GM18873 (cell line): ENCODE measurements around the gene CDH4.

ENCODE experiments used
- ATAC-seq: cut with Tn5 transposase; IDR thresholded peaks from one replicate; pipeline ENCODE4 v1.9.1; 2021; ENCODE audit warnings: mild to moderate bottlenecking, moderate library complexity, moderate number of reproducible peaks; ENCODE audit not compliant: unreplicated experiment, low FRiP score

Gene CDH4

DNA sequence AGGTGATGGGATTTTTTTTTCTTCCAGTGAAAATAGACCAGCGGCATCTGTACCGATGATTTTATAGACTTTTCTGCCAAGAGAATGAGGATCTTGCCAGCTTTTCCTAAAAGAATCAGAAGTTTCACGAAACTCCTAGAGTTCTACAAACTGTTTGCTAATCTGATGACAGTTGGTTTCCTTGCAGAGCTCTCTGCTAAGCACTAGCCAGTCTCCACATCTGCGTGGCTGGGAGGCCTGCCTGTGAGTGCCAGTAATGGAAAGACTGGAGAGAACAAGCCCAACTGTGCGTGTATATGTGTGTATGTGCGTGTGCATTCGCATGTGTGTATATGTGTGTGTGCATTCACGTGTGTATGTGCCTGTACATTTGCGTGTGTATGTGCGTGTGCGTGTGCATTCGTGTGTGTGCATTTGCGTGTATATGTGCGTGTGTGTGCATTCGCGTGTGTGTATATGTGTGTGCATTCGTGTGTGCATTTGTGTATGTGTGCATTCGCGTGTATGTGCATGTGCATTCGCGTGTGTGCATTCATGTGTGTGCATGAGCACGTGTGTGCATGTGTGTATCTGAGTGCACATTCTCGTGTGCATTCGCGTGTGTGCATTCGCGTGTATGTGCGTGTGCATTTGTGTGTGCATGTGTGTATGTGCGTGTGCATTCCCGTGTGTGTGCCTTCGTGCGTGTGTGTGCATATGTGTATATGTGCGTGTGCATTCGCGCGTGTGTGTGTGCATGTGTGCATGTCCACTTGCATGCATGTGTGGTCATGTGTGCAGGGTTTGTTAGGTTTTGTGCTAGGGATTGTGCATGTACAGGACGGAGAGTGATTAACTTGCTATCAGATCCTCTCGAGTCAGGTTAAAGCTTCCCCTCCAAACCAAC, 434.2 kb downstream of the CDH4 start:
- no peak for ATAC-seq

DNA sequence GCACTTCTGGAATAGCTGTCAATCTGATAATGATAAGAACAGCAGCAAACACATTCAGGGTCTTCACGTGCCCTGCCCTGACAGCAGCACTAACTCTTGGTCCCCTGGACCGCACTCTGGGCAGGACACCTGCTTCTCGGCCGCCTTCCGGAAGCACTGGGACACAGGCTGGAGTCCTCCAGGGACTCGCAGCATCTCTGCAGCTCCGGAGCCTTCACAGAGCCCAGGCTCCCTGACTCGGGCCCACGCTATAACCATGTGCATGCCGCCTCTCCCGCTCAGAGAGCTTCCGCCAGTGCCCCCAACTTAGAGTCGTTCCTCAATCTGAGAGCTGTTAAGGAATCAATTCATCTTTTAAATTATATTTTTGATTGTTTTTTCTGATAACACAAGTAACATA, 436.4 kb downstream of the CDH4 start:
- no peak for ATAC-seq

DNA sequence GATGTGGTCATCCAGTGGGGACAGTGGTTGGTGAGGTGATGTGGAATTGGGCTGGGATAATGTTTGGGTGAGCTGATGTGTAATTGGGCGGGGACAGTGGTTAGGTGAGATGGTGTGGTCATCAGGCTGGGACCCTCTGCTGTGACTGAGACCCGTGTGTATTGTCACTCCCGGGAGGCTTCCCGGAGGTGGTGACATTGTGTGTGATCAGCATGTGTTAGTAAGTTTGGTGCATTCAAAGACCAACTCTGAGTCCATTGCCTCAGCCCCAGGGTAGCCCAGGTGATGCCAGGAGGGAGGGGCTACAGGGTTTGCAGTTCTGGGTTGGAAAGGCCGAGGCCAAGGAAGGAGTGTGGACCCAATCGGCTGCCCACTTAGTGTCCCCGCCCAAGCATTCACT, 438.1 kb downstream of the CDH4 start:
- no peak for ATAC-seq

DNA sequence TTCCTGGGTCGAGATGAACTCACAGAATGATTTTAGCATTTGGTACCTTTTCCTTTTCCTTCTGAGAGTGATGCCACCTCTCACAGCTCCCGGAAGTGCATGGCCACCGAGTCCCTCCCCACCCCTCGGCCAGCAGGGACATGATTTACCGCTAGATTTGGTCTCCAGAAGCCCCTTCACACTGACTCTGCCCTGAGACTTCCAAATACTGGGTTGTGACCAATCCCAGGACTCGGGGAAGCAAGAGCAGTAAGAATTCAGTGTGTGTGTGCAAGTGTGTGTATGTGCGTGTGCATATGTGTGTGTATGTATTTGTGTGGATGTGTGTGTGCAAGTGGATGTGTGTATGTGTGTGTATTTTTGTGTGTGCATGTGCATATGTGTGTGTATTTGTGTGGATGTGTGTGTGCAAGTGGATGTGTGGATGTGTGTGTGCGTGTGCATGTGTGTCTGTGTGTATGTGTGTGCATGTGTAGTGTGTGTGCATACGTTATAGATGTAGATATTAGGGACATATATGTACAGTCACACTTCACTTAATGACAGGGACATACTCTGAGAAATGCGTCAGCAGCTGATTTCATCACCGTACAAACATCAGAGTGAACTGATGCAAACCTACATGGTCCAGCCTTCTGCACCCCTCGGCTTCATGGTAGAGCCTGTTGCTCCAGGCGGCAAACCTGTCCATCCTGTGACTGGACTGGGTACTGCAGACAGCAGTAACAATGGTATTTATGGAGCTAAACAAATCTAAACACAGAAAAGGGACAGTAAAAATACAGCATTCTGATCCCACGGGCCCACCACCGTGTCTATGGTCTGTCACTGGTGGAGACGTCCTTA, 439.2 kb downstream of the CDH4 start:
- no peak for ATAC-seq

GRCh38 chr20:61691978-61692377, 439.9 kb downstream of the CDH4 start:
- no peak for ATAC-seq

DNA sequence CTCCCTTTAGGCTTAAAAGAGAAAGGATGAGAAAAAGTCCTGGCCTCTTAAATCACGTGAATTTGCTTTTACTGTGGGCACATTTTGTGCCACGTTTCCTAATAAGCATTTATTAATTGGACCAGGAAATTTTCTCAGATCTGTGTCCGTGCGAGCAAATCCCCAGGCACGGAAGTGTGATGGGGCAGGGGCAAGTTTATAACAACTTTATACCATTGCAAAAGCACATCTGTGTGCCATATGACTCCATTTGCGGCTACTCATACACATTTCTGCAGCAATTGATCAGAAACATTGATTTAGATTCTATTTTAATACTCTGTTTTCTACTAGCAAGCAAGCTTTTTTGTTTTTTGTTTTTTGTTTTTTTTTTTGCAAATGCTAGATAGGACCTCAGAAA, 440.4 kb downstream of the CDH4 start:
- no peak for ATAC-seq

DNA sequence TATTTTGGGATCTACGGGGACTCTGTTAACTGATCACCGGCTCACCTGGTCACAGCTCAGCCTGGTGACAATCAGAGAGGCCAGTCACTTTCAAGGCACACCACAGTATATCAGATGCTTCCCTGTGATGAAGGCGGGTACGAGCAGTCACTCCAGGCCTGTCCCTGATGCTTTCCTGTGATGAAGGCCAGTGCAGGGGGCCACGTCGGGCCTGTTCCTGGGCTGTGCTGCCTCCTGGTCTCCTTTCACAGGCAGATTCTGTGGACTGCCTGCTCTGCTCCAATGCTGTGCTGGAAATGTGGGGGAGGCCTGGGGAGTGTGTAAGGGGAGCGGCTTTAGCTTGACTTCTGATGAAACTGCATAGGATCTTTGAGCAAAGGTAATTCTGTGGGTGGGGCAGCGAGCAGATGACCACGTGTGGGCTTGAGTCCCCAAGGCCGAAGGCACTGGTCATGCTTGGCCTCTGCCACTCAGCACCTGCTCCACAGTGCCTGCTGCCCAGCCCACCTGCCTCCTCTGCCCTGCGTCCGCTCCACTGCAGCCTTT, 441.1 kb downstream of the CDH4 start:
- ATAC-seq, result no peak

- ATAC-seq, result no peak
Observed at GRCh38 chr20:61694682-61695081, 442.6 kb downstream of the CDH4 start.

GRCh38 chr20:61695741-61696140, 443.7 kb downstream of the CDH4 start:
- no peak for ATAC-seq

DNA sequence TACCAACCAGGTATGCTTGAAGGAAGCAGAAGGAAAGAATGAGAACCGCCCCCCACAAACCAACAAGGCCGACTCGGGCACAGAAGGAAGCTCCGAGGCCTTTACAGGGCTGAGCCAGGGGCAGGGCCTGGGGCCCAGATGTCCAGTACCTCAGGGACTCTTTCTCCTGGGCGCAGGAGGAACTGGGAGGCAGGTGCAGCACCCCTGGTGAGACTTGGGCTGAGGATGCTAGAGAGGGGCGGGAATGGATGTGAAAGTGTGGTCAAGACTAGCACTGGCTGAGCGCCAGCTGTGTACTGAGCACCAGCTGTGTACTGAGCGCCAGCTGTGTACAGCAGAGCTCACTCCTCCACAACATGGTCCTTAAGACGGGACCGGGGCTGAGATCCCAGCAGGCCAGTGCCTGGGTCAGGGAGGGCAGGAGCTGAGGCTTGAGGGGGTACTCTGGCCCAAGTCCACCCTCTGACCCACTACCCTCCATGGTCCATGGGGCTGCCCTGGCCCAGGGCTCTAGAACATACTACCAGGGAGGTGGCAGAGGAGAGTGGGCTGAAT, 444.2 kb downstream of the CDH4 start:
- ATAC-seq, result no peak

DNA sequence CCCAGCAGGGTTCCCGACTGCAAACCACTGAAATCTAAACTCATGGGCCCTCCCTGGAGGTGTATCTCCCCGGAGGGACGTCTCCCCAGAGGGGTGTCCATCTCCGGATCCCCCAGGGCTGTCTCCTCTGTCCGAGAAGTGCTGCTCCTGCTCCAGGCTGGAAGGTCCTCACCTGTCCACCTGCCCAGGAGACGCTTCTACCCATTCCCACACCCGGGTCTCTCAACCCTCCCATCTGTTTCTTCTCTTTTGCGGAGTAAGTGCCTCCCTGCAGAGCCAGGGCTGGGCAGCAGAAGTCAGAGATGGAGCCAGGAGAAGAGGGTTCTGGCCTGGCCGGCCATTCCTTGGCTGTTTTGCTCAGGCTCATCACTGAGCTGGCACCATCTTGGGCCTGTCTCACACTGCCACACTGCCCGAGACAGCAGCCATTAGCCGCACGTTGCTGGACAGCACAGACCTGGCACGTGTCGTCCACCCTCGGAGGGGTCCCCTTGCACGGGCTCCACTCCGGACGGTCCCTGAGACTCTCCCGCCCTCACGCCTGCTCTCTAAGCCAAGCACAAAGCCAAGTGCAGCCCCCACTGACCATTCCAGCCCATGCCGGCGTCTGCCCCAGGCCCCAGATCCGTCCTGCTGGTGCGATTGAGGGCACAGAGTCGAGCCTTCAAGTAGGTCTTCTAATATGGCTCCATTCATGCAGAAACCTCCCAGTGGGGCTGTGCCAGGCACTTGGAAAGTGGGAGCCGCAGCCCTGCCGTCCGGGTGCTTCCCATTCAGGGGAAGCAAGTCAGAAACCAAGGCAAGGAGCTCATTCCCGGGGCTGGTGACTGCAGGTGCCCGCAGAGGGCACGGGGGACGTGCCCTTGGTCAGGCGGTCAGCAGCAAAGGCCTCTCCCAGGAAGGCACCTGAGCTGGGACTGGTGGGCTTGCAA, 445.9 kb downstream of the CDH4 start:
- no peak for ATAC-seq

- no peak for ATAC-seq
Observed at GRCh38 chr20:61698598-61699494, 446.8 kb downstream of the CDH4 start.

GRCh38 chr20:61699495-61700374, 447.7 kb downstream of the CDH4 start:
- ATAC-seq, result no peak

DNA sequence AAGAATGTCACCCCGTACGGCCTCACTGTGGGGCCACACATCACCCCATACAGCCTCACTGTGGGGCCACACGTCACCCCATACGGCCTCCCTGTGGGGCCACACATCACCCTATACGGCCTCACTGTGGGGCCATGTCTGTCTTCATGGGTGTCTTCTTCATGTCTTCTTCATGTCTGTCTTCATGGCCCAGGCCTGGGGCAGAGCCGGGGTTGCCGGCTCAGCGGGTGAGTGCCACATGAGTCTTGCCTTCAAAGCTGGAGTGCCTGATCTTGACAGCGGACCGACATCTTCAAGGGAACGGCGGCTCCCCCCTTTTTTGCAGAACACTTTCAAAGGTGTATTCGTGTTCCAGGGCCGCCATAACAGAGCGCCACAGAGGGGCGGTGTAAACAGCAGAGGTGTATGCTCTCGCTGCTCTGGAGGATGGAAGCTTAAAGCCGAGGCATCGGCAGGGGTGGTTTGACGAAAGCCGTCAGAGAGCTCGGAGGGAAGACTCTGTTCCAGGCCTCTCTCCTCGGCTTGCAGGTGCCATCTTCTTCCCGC, 448.6 kb downstream of the CDH4 start:
- ATAC-seq, result no peak

DNA sequence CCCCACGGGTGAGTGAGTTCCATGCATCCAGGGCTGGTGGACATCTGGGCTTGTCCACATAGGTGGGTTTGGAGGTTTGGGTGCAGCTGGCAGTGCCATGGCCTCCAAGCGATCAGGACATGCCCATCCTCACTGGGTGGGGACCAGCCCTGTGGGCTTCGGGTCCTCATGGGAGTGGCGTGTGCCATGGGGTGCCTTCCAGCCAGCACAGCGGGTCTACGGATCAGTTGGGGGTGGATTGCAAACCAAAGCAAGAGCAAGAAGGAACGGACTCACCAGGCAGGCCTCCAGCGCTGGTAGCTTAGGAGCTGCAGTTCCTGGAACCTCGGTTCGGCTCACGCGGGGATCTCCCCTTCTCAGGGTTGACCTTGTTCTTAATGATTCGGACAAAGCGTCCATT, 449.3 kb downstream of the CDH4 start:
- no peak for ATAC-seq

DNA sequence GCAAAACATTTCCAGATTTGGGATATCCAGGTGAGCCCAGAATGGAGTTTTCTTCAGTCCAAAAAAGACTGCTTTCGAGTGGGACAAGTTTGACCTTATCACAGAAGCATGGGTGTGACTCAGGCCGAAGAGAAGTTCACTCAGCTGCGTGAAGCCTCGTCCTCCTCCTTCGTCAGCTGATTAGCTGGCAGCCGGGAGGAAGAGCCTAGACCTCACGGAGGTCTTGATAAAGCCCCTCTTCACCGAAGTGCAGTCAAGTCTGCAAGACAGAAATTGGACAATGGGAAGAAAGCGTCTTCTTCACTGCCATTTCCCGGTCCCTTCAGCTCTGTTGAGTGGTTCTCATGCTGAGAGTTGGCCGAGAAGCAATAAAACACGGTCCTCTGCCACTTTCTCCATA, 449.7 kb downstream of the CDH4 start:
- no peak for ATAC-seq

DNA sequence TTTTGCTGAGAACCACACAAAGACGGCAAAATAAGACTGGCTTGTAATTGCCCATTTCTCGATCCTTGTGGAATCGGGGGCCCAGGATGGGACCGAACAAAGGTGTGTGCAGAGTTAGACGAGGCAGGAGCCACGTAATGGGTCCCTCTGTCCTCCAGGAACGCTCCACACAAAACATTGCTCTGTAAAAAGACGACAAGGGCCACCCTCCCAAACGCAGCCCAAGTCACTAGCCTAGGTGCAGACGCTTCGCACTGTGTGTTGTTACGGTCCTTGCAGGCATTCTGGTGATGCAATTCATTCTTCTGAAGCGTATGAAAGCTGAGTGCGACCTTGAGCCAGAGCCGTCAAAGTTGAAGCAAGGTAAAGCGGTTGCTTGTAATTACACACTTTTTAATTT, 450.2 kb downstream of the CDH4 start:
- ATAC-seq, result no peak

DNA sequence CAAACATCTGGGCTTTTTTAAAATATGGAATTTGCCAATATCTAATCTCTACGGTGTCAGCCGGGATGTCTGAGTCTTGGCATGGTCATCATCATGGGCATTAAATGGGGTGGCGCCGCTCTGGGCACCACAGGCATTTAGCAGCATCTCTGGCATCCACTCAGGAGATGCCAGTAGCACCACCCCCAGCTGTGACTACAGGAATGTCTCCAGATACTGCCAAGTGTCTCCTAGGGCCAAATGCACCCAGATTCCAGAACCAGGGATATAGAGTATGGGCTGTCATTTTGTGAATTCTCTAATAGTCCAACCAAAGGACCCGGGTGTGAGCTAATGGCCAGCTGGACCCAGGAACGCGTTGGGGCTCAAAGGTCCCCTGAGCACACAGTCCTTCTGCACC, 452.6 kb downstream of the CDH4 start:
- ATAC-seq, result no peak
